T1000 (cell line): ENCODE data around the gene ARF1.

Experiments used
- DNase-seq: peaks from one replicate; lab custom pipeline; 2025; ENCODE audit warnings: mixed read lengths; lab: John Stamatoyannopoulos, UW

ARF1 gene

GRCh38 chr1:228088586-228089498, 6.3 kb downstream of the ARF1 start:
- DNase-seq = no peak

GRCh38 chr1:228089519-228090380, 7.2 kb downstream of the ARF1 start:
- no peak for DNase-seq

DNA sequence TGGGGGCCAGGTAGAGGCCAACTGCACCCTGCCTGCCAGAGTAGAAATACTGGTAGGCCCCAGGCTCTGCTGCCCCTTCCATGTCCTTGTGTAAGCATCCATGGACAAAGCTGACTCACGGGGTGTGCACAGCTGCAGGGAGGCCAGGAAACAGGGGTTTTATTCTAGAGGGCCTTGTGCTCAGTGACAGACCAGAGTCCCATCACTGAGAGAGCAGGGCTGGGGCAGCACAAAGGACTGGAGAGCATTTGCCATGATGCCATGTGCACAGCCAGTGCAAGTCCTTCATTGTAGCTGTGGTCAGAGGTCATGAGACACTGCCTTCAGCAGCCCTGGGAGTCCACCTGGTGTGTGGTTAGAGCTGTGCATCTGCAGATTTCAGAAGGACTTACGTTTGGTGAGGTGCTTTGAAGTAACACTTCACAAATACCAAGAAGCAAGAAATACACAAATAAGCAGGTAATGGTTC, 8.1 kb downstream of the ARF1 start:
- no peak for DNase-seq

DNA sequence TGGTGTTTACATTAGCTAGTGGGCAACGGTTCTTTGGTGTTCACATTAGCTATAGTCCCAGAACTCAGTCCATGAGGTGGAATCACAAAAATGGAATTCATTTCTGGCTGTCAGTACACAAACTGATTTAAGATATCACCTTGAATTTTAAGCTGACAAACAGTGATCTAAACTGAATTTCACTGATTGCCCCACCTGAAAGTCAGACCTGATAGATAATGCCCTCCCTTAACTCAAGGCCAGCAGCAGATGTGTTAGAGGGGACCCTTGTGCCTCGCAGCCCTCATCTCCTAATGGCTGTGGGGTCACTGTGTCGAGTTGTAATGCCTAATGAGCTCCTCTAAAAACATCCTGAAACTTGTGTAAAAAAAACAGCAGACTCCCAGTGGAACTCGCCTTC, 8.6 kb downstream of the ARF1 start:
- DNase-seq = no peak

- no peak for DNase-seq
Observed at GRCh38 chr1:228092342-228093049, 10.0 kb downstream of the ARF1 start.

DNA sequence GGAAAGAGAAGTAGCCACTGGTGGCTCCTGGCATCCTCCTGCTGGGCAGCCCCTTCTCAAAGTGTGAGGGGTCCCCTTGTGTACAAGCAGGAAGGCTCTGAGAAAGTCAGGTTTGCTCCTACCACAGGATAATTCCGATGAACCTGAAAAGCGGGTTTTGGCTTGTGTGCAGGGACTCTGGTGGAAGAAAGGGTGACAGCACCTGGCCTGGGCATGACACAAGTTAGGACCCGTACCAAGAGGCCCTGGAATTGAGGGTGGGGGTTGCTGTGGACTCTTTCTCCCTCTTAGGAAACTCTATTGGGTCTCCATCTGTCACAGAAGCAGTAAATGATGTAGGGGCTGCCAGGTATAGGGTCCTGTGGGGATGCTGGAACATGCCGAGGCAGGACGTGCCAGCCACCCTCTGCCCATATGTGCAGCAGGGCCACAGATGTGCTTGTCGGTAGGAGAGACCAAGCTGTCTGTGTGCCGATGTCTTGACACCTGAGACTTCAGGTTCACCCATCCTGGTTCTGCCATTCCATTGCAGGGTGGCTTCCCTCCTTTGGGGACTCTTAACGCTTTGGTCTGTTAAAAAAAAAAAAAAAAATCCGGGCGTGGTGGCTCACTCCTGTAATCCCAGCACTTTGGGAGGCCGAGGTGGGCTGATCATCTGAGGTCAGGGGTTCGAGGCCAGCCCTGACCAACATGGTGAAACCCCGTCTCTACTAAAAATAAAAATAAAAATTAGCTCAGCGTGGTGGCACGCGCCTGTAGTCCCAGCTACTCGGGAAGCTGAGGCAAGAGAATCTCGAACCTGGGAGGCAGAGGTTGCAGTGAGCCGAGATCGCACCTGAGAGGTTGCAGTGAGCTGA, 10.8 kb downstream of the ARF1 start:
- no peak for DNase-seq

DNA sequence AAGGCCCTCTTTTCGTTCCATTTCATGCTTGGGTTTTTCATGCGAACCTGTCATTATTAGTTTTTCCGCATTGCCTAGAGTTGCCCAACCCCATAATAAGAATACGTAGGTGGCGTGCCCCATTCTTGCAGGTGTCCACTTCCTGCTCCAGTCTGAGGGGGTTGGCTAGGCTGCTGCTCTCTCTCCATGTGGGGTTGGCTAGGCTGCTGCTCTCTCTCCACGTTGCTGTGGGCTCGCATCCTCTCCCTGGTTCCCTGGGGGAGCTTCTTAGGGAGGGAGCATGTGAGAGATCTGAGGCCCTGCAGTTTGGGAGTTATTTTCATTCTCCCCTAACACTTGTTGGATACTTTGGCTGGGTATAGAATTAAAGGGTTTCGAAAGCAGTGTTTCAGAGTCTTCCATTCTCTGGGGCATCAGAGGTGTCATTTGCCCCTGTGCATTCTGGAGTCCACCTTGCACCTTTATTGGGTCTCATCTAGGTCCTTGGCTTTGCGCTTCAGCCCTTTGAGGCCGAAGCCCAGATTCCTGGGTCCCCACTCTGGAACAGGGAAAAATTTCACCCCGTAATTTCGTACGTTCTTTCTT, 12.0 kb downstream of the ARF1 start:
- DNase-seq = no peak

- no peak for DNase-seq
Observed at GRCh38 chr1:228095161-228095560, 12.7 kb downstream of the ARF1 start.

DNA sequence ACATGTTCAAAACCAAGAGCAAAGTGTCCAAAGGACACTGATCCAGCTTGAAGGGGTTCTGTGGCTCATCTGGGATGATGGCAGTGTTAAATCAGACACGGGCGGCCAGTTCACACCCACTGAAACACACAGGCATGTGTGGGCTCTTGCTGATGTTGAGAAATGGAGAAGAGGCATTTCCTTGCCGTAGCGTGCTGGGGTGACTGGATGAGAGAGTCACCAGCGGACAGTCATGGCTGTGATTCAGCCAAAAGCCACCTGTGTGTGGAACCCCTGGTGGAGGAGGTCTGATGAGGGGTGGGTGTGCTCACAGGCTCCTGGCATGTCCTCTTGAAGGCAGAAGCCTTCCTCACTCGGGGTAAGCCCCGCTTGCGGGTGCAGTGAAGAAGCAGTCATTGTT, 13.4 kb downstream of the ARF1 start:
- DNase-seq = no peak

DNA sequence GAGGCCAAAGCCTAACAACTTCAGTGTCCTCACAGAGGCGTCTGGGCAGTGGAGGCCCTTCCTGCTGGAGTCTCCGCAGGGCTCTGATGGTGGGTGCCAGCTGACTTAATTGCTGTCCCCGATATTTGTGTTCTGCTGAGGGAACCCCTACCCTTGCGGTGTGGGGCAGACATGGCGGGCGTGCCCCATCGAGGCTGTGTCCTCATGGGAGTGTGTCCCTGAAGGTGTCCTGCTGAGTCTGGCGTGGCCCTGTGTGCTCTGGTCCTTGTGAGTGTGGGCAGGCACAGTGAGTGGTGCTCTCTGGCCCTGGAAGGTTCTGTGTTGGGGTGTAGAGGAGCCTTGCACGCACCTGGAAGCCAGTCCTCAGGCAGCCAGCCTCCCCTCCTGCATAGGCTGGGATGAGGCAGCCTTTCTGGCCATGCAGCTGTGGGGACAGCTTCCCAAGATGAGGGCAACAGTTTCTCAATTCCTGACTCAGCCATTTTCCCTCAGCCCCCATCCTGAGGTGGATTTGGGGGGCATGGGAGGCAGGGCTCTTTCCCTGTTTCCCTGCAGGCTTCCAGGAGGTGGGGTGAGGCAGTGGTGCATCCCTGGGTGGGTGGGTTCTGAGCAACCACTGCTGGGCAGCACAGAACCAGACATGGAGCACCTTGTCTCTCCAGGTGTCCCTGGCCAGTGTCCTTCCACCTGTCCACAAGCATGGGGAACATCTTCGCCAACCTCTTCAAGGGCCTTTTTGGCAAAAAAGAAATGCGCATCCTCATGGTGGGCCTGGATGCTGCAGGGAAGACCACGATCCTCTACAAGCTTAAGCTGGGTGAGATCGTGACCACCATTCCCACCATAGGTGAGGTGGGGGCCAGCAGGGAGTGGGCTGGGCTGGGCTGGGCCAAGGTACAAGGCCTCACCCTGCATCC, 14.2 kb downstream of the ARF1 start:
- no peak for DNase-seq

DNA sequence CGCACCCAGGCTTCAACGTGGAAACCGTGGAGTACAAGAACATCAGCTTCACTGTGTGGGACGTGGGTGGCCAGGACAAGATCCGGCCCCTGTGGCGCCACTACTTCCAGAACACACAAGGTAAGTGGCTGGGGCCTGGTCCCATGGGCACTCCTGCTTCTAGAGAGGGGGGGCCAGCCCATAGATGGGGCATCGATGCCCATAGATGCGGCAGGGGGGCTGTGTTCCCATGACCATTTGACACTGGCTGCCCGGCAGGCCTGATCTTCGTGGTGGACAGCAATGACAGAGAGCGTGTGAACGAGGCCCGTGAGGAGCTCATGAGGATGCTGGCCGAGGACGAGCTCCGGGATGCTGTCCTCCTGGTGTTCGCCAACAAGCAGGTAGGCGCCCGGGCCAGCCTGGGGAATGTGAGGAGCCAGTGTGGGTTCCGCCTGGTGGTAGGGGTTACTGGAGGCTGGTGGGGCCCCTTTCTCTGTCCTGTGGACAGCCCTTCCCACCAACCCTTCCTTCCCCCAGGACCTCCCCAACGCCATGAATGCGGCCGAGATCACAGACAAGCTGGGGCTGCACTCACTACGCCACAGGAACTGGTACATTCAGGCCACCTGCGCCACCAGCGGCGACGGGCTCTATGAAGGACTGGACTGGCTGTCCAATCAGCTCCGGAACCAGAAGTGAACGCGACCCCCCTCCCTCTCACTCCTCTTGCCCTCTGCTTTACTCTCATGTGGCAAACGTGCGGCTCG, 15.0 kb downstream of the ARF1 start:
- no peak for DNase-seq

DNA sequence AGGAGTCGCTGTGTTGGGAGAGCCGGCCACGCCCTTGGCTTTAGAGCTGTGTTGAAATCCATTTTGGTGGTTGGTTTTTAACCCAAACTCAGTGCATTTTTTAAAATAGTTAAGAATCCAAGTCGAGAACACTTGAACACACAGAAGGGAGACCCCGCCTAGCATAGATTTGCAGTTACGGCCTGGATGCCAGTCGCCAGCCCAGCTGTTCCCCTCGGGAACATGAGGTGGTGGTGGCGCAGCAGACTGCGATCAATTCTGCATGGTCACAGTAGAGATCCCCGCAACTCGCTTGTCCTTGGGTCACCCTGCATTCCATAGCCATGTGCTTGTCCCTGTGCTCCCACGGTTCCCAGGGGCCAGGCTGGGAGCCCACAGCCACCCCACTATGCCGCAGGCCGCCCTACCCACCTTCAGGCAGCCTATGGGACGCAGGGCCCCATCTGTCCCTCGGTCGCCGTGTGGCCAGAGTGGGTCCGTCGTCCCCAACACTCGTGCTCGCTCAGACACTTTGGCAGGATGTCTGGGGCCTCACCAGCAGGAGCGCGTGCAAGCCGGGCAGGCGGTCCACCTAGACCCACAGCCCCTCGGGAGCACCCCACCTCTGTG, 15.9 kb downstream of the ARF1 start:
- DNase-seq = no peak

GRCh38 chr1:228099331-228099732, 16.8 kb downstream of the ARF1 start:
- no peak for DNase-seq

DNA sequence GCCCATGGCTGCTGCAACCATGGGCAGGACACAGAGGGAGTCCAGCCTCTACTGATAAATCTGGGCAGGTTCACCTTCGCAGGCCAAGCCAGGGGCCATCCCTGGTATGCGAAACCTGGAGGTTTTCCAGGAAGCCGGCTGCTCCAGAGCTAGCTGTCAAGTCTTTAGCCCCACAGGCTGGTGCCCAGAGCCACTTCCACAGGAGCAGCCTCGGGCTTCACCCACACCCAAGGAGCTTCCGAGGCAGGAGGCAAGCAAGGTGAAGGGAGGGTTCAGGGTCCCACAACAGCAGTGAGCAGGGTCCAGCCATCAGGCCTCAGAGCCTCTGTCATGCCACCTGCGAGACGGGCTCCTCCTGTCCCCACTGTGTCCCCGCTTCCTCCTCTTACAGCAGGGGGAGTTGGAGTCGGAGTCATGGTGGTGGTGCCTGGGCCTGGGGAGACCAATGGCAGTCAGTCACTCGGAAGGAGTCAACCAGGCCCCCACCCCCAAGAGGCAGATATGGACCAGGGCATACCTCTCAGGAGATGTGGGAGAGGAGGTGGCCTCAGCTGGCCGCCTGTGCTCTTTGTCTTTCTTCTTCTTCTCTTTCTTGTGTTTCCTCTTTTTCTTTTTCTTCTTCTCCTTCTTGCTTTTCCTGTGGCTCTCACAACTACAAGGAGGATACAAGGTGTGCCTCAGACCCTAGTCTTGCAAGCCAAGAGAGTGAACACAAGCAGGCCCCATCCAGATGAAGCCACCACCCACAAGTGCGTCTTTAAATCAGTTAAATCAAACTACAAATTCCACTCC, 18.5 kb downstream of the ARF1 start:
- DNase-seq = no peak

GRCh38 chr1:228101614-228101993, 19.1 kb downstream of the ARF1 start:
- DNase-seq = no peak

DNA sequence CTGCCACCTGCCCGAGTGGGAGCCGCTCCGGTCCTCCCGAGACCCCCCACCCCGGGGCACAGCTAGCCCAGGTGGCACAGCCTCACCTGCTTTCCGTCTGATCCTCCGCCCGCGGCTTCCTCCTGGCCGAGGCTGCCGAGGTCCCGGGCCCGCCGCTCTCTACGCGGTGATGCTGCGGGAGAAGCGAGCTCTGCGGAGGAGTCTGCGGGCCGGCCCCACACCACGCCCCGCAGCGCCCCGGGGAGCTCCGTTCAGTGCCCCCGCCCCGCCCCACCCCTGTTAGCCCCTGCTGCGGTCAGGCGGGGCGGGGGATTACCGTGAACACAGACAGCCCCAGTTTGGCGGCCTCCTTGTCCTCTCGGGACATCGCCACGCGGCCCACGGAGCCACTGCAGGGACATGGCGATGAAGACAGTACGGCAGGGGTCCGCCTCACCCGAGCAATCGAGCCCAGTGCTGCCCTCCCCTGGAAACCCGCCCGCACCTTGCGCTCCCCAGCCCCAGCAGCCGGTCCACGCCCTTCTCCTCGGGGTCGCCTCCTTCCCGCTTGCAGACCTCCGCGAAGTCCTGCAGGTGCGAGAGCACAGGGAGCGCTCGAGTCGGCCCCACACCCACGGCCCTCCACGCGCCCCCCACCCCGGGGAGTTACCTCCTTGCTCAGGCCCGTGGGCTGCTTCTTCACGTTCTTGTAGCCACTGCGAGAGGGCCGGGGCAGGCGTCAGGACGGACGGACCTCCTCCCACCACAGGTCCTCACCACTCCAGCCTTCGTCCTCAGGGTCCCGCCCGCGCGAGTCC, 19.7 kb downstream of the ARF1 start:
- DNase-seq = no peak
